Osteocyte (in vitro differentiated cells): ENCODE results near the gene VIP. TPM values are rescaled to one million over a fixed set of nuclear protein-coding genes. Genes with fewer than 3 reads are reported as not detected.
"Not testable (repeated sequence)": the region's sequence is repeated elsewhere in the genome, so short reads cannot be mapped to it uniquely, and the experiment has no call there.

Experiments used
- DNase-seq: peaks from one replicate; pipeline ENCODE4 v3.0.0; 2021; ENCODE audit warnings: mixed read lengths; ENCODE audit not compliant: unreplicated experiment; ENCODE audit errors: extremely low spot score
- H3K27ac Mint-ChIP-seq: one replicate; pipeline ENCODE4 v1.8.0; 2021; ENCODE audit warnings: mild to moderate bottlenecking, mixed read lengths; ENCODE audit not compliant: unreplicated experiment
- H3K27me3 Mint-ChIP-seq: one replicate; pipeline ENCODE4 v1.8.0; 2021; ENCODE audit warnings: mixed read lengths; ENCODE audit not compliant: unreplicated experiment
- H3K36me3 Mint-ChIP-seq: one replicate; pipeline ENCODE4 v1.8.0; 2021; ENCODE audit warnings: mixed read lengths; ENCODE audit not compliant: unreplicated experiment
- H3K4me1 Mint-ChIP-seq: one replicate; pipeline ENCODE4 v1.8.0; 2021; ENCODE audit warnings: mixed read lengths; ENCODE audit not compliant: unreplicated experiment
- H3K4me3 Mint-ChIP-seq: one replicate; pipeline ENCODE4 v1.8.0; 2021; ENCODE audit warnings: mild to moderate bottlenecking, moderate library complexity, mixed read lengths; ENCODE audit not compliant: unreplicated experiment
- H3K9me3 Mint-ChIP-seq: one replicate; pipeline ENCODE4 v1.8.0; 2021; ENCODE audit warnings: mixed read lengths; ENCODE audit not compliant: unreplicated experiment
- CTCF ChIP-seq: fragments of 200-600 bp; sonication (generic); IDR thresholded peaks from 2 replicates; pipeline ENCODE4 v1.5.0; 2021; ENCODE audit warnings: antibody characterized with exemption, mild to moderate bottlenecking, moderate library complexity
- long read RNA-seq: library from polyadenylated mRNA; unstranded; transcript quantifications from one replicate; pipeline ENCODE4 v2.0.0, GENCODE V29; 2021
- total RNA-seq: library from RNA; stranded (reverse); gene quantifications from 2 replicates; pipeline ENCODE4 v1.2.1, GENCODE V29; 2021

The VIP gene
- total RNA-seq, result not detected in 2 replicates
- long read RNA-seq, result 0 reads

- Mint-ChIP-seq H3K9me3 (no peaks in the 10 kb centered on the region), H3K4me1 (no peaks in the 10 kb centered on the region), H3K27ac (no peak within 1 kb of the TSS), H3K4me3 (no peak within 1 kb of the TSS), H3K27me3 (peaks cover 2% of the 10 kb centered on the region), H3K36me3 (no peaks in the 10 kb centered on the region)
- DNase-seq, result no peak
- TF ChIP-seq CTCF, result no peak
Observed at GRCh38 chr6:152750694-152751093, at the start of gene VIP. Gene VIP (plus strand): TSS chr6:152750797. CDS start chr6:152752178, 1,381 bp downstream.

- H3K27ac Mint-ChIP-seq, result no peak overlapping the region
- no peak overlapping the region for H3K4me3 Mint-ChIP-seq
- no peaks in the 10 kb centered on the region for H3K36me3 Mint-ChIP-seq
- H3K27me3 Mint-ChIP-seq, result peaks cover 3% of the 10 kb centered on the region
- H3K4me1 Mint-ChIP-seq, result peaks cover 3% of the 10 kb centered on the region
- H3K9me3 Mint-ChIP-seq, result no peaks in the 10 kb centered on the region
- no peak for DNase-seq
- no peak for TF ChIP-seq CTCF
Observed at GRCh38 chr6:152701081-152701862, 49.3 kb upstream of the VIP start.

- no peak overlapping the region for H3K27ac Mint-ChIP-seq
Observed at GRCh38 chr6:152701863-152702401, 48.7 kb upstream of the VIP start.

GRCh38 chr6:152703750-152704149, 46.8 kb upstream of the VIP start:
- not testable (repeated sequence) for H3K4me3 Mint-ChIP-seq

More at GRCh38 chr6:152701863-152702401, 48.7 kb upstream of the VIP start:
- Mint-ChIP-seq H3K27me3 (peaks cover 3% of the 10 kb centered on the region), H3K9me3 (no peaks in the 10 kb centered on the region), H3K4me1 (no peaks in the 10 kb centered on the region), H3K36me3 (no peaks in the 10 kb centered on the region), H3K4me3 (no peak overlapping the region)
- TF ChIP-seq CTCF, result no peak
- no peak for DNase-seq

GRCh38 chr6:152705327-152705726, 45.3 kb upstream of the VIP start:
- H3K27me3 Mint-ChIP-seq, result peaks cover 3% of the 10 kb centered on the region
- no peak overlapping the region for H3K4me3 Mint-ChIP-seq
- H3K36me3 Mint-ChIP-seq, result no peaks in the 10 kb centered on the region
- no peak overlapping the region for H3K27ac Mint-ChIP-seq
- no peaks in the 10 kb centered on the region for H3K4me1 Mint-ChIP-seq
- DNase-seq, result no peak
- TF ChIP-seq CTCF, result no peak
- H3K9me3 Mint-ChIP-seq, result peaks cover 10% of the 10 kb centered on the region

More at GRCh38 chr6:152703750-152704149, 46.8 kb upstream of the VIP start:
- not testable (repeated sequence) for H3K36me3 Mint-ChIP-seq, H3K4me1 Mint-ChIP-seq, H3K27ac Mint-ChIP-seq, H3K27me3 Mint-ChIP-seq, DNase-seq
- peaks cover 10% of the 10 kb centered on the region for H3K9me3 Mint-ChIP-seq
